ENCODE measurements around the gene TTPAL. TPM values are rescaled to one million over a fixed set of nuclear protein-coding genes. Genes with fewer than 3 reads are reported as not detected.
A peak's percentile ranks its signal among the peaks of the same experiment; 100 is the strongest.

TTPAL gene
- total and polyA plus RNA-seq, 7 donors, result 3.0 to 10.0 (median 7.2) TPM

DNA sequence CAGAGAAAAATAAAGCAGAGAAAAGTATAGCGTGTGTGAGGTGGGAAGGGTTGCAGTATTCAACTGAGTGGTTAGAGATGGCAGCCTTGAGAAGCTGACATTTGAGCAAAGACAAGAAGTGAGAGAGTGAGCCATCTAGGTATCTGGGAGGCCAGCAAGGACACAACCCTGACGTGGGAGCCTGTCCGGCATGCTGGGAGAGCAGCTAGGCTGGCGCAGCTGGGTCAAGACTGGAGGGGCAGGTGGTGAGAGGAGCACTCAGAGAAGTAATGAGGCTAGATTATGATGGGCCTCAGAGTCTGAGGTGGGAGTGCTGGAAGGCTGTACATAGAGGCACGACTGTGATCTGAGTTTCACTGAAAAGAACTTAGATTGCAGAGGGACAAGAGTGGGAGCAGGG is 12.9 kb downstream of the TTPAL start:
- WGBS, 2 donors, result 93% methylated on average over 5 of the region's 5 CpGs
- Histone ChIP-seq H3K36me3 (peaks cover 5 to 94% (median 29%) of the 10 kb centered on the region in 4 donors), H3K27ac (no peak overlapping the region), H3K9me3 (no peaks in the 10 kb centered on the region), H3K27me3 (no peaks in the 10 kb centered on the region), H3K4me1 (no peaks in the 10 kb centered on the region), H3K4me3 (no peak overlapping the region)
- TF ChIP-seq, protein P1, sequence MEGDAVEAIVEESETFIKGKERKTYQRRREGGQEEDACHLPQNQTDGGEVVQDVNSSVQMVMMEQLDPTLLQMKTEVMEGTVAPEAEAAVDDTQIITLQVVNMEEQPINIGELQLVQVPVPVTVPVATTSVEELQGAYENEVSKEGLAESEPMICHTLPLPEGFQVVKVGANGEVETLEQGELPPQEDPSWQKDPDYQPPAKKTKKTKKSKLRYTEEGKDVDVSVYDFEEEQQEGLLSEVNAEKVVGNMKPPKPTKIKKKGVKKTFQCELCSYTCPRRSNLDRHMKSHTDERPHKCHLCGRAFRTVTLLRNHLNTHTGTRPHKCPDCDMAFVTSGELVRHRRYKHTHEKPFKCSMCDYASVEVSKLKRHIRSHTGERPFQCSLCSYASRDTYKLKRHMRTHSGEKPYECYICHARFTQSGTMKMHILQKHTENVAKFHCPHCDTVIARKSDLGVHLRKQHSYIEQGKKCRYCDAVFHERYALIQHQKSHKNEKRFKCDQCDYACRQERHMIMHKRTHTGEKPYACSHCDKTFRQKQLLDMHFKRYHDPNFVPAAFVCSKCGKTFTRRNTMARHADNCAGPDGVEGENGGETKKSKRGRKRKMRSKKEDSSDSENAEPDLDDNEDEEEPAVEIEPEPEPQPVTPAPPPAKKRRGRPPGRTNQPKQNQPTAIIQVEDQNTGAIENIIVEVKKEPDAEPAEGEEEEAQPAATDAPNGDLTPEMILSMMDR (IDR thresholded peaks at IDR 0.05), result no peak
- TF ChIP-seq POLR2A (IDR thresholded peaks at IDR 0.05) (no peak), POLR2AphosphoS5 (IDR thresholded peaks at IDR 0.05) (no peak), EP300 (IDR thresholded peaks at IDR 0.05) (no peak)
- DNase-seq, result no peak
- intact Hi-C loops (cut with DNase I), result no loop called here

DNA sequence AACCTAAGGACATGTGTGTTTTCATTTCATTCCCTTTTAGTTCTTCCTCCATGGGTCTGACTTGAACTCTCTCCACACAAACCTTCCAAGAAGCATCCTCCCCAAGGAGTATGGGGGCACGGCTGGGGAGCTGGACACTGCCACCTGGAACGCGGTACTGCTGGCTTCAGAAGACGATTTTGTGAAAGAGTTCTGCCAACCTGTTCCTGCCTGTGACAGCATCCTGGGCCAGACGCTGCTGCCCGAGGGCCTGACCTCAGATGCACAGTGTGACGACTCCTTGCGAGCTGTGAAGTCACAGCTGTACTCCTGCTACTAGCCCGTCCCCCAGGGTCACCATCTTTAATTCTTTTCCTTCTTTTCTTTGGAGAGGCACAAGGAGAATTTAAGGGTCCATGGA is 13.5 kb downstream of the TTPAL start:
- Histone ChIP-seq H3K9me3 (no peaks in the 10 kb centered on the region), H3K4me3 (no peak overlapping the region), H3K4me1 (no peaks in the 10 kb centered on the region), H3K27ac (no peak overlapping the region), H3K27me3 (no peaks in the 10 kb centered on the region), H3K36me3 (peaks cover 5 to 94% (median 30%) of the 10 kb centered on the region in 4 donors)
- DNase-seq, result no peak
- TF ChIP-seq, protein P1 (IDR thresholded peaks at IDR 0.05), result no peak
- TF ChIP-seq POLR2A (IDR thresholded peaks at IDR 0.05), result no peak
- no peak for TF ChIP-seq POLR2AphosphoS5 (IDR thresholded peaks at IDR 0.05)
- TF ChIP-seq EP300 (IDR thresholded peaks at IDR 0.05), result no peak
- 86 to 92% methylated on average over 9 of the region's 9 CpGs for WGBS, 2 donors
- intact Hi-C loops (cut with DNase I), result no loop called here

DNA sequence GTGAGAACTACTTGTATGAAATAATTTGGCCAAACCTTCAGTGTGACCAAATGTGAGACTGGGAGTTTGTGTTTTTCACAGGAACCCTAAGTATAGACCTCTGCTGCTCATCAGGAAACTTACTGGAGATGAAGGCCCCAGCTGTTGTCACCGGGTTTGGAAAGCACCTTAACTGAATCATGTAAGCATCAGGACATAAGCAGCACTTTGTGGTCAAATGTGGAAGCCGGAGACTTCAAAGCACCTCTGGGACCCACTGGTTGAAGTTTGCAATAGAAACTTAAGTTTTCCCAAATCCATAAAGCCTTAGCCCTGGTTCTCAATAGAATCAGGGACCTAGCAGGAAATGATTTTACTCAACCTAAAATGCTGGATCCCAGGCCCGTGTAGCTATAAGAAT is 14.3 kb downstream of the TTPAL start:
- 79 to 89% methylated on average over 3 of the region's 3 CpGs for WGBS, 2 donors
- no peak for TF ChIP-seq POLR2AphosphoS5 (IDR thresholded peaks at IDR 0.05)
- TF ChIP-seq POLR2A (IDR thresholded peaks at IDR 0.05), result no peak
- TF ChIP-seq, protein P1 (IDR thresholded peaks at IDR 0.05), result no peak
- no peak for TF ChIP-seq EP300 (IDR thresholded peaks at IDR 0.05)
- DNase-seq, result no peak
- intact Hi-C loops (cut with DNase I), result no loop called here
- Histone ChIP-seq H3K27me3 (no peaks in the 10 kb centered on the region), H3K4me3 (no peak overlapping the region), H3K9me3 (no peaks in the 10 kb centered on the region), H3K27ac (peak overlapping the region in 1 of 4 donors; percentile 29), H3K4me1 (no peaks in the 10 kb centered on the region), H3K36me3 (peaks cover 5 to 94% (median 34%) of the 10 kb centered on the region in 4 donors)

DNA sequence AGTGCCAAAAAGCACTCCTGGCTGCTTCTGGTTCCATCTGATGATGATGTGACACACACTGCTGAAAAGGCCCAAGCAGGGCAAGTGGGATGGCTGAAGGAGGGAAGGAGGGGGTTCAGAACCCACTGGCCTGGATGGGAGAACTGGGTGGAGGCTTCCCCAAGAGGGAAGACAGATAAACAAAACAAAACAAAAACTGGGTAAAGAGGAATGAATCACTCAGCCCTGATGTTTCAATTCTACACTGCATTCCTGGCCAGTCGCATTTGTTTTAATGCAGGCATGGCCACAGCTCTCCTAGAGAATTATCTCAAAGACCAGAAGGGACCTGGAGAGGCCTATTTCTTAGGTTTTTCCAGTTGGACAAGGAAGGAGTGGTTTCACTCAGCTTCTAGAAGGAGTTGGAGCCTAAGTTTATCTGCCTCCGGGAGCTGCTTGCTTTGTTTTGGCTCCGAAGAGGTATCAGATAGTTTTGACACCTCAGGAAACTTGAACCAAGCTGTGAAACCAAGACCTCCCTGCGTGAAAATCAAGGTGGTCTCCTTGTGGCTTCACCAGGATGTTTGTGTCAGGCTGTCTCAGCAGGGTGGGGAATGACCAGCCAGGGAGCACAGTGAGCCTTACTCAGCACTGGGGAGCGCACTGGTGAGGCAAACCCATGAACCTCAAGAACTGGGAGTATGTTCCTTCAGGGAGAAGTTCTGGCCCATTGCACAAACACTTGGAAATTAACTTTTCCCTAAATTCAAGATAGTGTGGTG is 16.1 kb downstream of the TTPAL start:
- DNase-seq, result peak; percentile 84
- peak overlapping the region; percentile 12 to 71 (median 54) for H3K27ac ChIP-seq
- H3K4me3 ChIP-seq, result no peak overlapping the region
- TF ChIP-seq POLR2AphosphoS5 (IDR thresholded peaks at IDR 0.05), result peak in 1 of 4 donors; percentile 8
- no peak for TF ChIP-seq EP300 (IDR thresholded peaks at IDR 0.05)
- H3K9me3 ChIP-seq, result no peaks in the 10 kb centered on the region
- intact Hi-C loops (cut with DNase I), result no loop called here
- peaks cover 0 to 7% (median 2%) of the 10 kb centered on the region in 4 donors for H3K4me1 ChIP-seq
- H3K36me3 ChIP-seq, result peaks cover 5 to 100% (median 48%) of the 10 kb centered on the region in 4 donors
- WGBS, 2 donors, result 81 to 87% methylated on average over 5 of the region's 5 CpGs
- no peaks in the 10 kb centered on the region for H3K27me3 ChIP-seq

DNA sequence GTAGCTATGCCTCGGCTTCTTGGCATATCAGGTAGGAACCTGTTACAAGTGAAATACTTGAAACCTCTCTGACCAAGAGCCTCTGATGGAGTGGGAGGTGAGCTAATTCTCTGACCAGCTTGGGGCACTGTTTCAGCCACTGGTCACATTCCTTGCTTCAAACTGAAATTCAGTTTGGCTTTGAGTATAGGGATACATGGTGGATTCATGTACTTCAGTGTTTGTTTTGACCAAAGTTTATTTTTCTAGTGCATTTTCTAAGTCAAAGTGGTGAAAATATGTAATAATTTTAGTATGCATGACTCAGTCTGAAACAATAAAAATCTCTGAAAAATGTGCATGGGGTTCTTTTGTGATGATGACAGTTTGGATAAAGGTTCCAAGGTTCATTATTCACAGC is 18.6 kb downstream of the TTPAL start:
- peak overlapping the region in 2 of 4 donors; percentile 13 to 67 for H3K27ac ChIP-seq
- intact Hi-C loops (cut with DNase I), result no loop called here

More for the DNA sequence above, 18.6 kb downstream of the TTPAL start:
- TF ChIP-seq, protein P1 (IDR thresholded peaks at IDR 0.05), result no peak
- TF ChIP-seq POLR2AphosphoS5 (IDR thresholded peaks at IDR 0.05) (no peak), EP300 (IDR thresholded peaks at IDR 0.05) (no peak), POLR2A (IDR thresholded peaks at IDR 0.05) (no peak)
- DNase-seq, result no peak
- Histone ChIP-seq H3K36me3 (peaks cover 8 to 100% (median 53%) of the 10 kb centered on the region in 4 donors), H3K4me3 (no peak overlapping the region), H3K9me3 (no peaks in the 10 kb centered on the region), H3K27me3 (no peaks in the 10 kb centered on the region), H3K4me1 (peaks cover 0 to 7% (median 2%) of the 10 kb centered on the region in 4 donors)
- WGBS, 2 donors, result 84 to 92% methylated on average over 1 of the region's 1 CpG

All from sigmoid colon (tissue), 7 donors.